SK-N-SH (cell line): ENCODE measurements around the gene GPR55. TPM values are rescaled to one million over a fixed set of nuclear protein-coding genes. Genes with fewer than 3 reads are reported as not detected.
"Not testable (repeated sequence)": the region's sequence is repeated elsewhere in the genome, so short reads cannot be mapped to it uniquely, and the experiment has no call there.

Experiments
- CTCF ChIA-PET: fragments of 300-600, 350-600 bp; formaldehyde crosslinking; extraction: SDS; loops from one replicate; lab custom pipeline; 2021; lab: Yijun Ruan, JAX
- POLR2A ChIA-PET: fragments of 350-600 bp; sonication (Branson Sonifier 250); formaldehyde crosslinking; extraction: SDS; loops from one replicate; lab custom pipeline; 2020; ENCODE audit warnings: antibody characterized with exemption, inconsistent platforms; lab: Yijun Ruan, JAX
- DNase-seq: peaks from one replicate; pipeline ENCODE4 v3.0.0; 2012
- H2AFZ ChIP-seq: fragments of 200-600 bp; sonication (generic); 2 replicates; pipeline ENCODE4 v1.8.1; 2016; ENCODE audit warnings: antibody characterized with exemption, mild to moderate bottlenecking, low read depth
- H3F3A ChIP-seq: fragments of 200-600 bp; sonication (generic); replicated peaks from 2 replicates; pipeline ENCODE3; 2016; ENCODE audit warnings: antibody characterized with exemption, mild to moderate bottlenecking; ENCODE audit not compliant: insufficient read depth
- H3K27ac ChIP-seq, 2 experiments: fragments of 200-500 bp in 1 of 2; fragments of 200-600 bp in 1 of 2; sonication (Bioruptor generic) in 1 of 2; sonication (generic), shearing (Covaris generic) in 1 of 2; 2 replicates each; pipeline versions ENCODE4 v1.5.1 to v1.6.1; 2014 to 2016; ENCODE audit warnings: low read depth in 2 of 2, inconsistent platforms in 1 of 2, low read length in 1 of 2, mild to moderate bottlenecking in 1 of 2, mixed read lengths in 1 of 2
- H3K27me3 ChIP-seq: fragments of 200-600 bp; sonication (generic), shearing (Covaris generic); 2 replicates; pipeline ENCODE4 v1.6.1; 2016; ENCODE audit warnings: mixed run types; ENCODE audit not compliant: insufficient read depth
- H3K36me3 ChIP-seq, 2 experiments: fragments of 200-500 bp in 1 of 2; fragments of 200-600 bp in 1 of 2; sonication (Bioruptor generic) in 1 of 2; sonication (generic) in 1 of 2; replicated peaks in 1 of 2; 2 replicates each; pipeline versions ENCODE3 to v1.5.1; 2014 to 2016; ENCODE audit warnings: low read length in 1 of 2, mild to moderate bottlenecking in 1 of 2; ENCODE audit not compliant: insufficient read depth in 2 of 2, control insufficient read depth in 1 of 2
- H3K4me1 ChIP-seq, 2 experiments: fragments of 200-500 bp in 1 of 2; fragments of 200-600 bp in 1 of 2; sonication (Bioruptor generic) in 1 of 2; sonication (generic), shearing (Covaris generic) in 1 of 2; 2 replicates each; pipeline versions ENCODE4 v1.5.1 to v1.6.1; 2014 to 2016; ENCODE audit warnings: low read depth in 1 of 2, low read length in 1 of 2, mixed run types in 1 of 2; ENCODE audit not compliant: insufficient read depth in 2 of 2, control insufficient read depth in 1 of 2
- H3K4me2 ChIP-seq: fragments of 200-600 bp; sonication (generic), shearing (Covaris generic); 2 replicates; pipeline ENCODE4 v1.6.1; 2017; ENCODE audit warnings: mixed run types
- H3K4me3 ChIP-seq, 2 experiments: fragments of 200-500 bp in 1 of 2; fragments of 200-600 bp in 1 of 2; sonication (Bioruptor generic) in 1 of 2; sonication (generic), shearing (Covaris generic) in 1 of 2; 2 replicates each; pipeline versions ENCODE4 v1.5.1 to v1.8.1; 2014 to 2016; ENCODE audit warnings: low read depth in 2 of 2, inconsistent platforms in 1 of 2, low read length in 1 of 2, mild to moderate bottlenecking in 1 of 2, mixed read lengths in 1 of 2, moderate library complexity in 1 of 2
- H3K79me2 ChIP-seq: fragments of 200-600 bp; sonication (generic); 2 replicates; pipeline ENCODE4 v1.8.1; 2017; ENCODE audit warnings: mild to moderate bottlenecking; ENCODE audit not compliant: insufficient read depth
- H3K9ac ChIP-seq: fragments of 200-600 bp; sonication (generic); 2 replicates; pipeline ENCODE4 v1.6.1; 2017; ENCODE audit warnings: mixed run types
- H3K9me2 ChIP-seq: fragments of 200-600 bp; sonication (generic); 2 replicates; pipeline ENCODE4 v1.6.1; 2017; ENCODE audit warnings: mixed run types
- H3K9me3 ChIP-seq: fragments of 200-600 bp; sonication (generic); 2 replicates; pipeline ENCODE4 v1.6.1; 2017; ENCODE audit warnings: mixed run types, mild to moderate bottlenecking, moderate library complexity
- H4K20me1 ChIP-seq: fragments of 200-600 bp; sonication (generic); 2 replicates; pipeline ENCODE4 v1.6.1; 2017; ENCODE audit warnings: mild to moderate bottlenecking, mixed run types; ENCODE audit not compliant: insufficient read depth
- CHD2 ChIP-seq: fragments of 150-350 bp; IDR thresholded peaks from 2 replicates; pipeline ENCODE4 v1.6.1; 2018; ENCODE audit warnings: low read length; ENCODE audit not compliant: partially characterized antibody
- FOSL2 ChIP-seq: IDR thresholded peaks from 2 replicates; pipeline ENCODE4 v1.4.0; 2012; ENCODE audit warnings: low read depth, mild to moderate bottlenecking, moderate library complexity, borderline replicate concordance
- FOXJ3 ChIP-seq: sonication (generic); formaldehyde crosslinking; IDR thresholded peaks from 2 replicates; pipeline ENCODE4 v1.5.1; 2020; ENCODE audit warnings: mild to moderate bottlenecking, missing genetic modification reagents
- GABPA ChIP-seq: IDR thresholded peaks from 2 replicates; pipeline ENCODE4 v1.4.0; 2012; ENCODE audit warnings: low read depth, mild to moderate bottlenecking
- JUND ChIP-seq: IDR thresholded peaks from 2 replicates; pipeline ENCODE4 v1.4.0; 2012
- MXI1 ChIP-seq: IDR thresholded peaks from 2 replicates; pipeline ENCODE4 v1.6.1; 2012; ENCODE audit warnings: mild to moderate bottlenecking, low read depth, low read length, improper control_type of control experiment
- NRF1 ChIP-seq: IDR thresholded peaks from 2 replicates; pipeline ENCODE4 v1.6.1; 2012; ENCODE audit warnings: low read depth, mild to moderate bottlenecking, low read length
- RAD21 ChIP-seq: IDR thresholded peaks from 2 replicates; pipeline ENCODE4 v1.6.1; 2012; ENCODE audit warnings: mild to moderate bottlenecking, low read length
- RCOR1 ChIP-seq: fragments of 150-350 bp; IDR thresholded peaks from 2 replicates; pipeline ENCODE4 v1.6.1; 2017; ENCODE audit warnings: antibody characterized with exemption, low read length
- RFX5 ChIP-seq: IDR thresholded peaks from 2 replicates; pipeline ENCODE4 v1.6.1; 2012; ENCODE audit warnings: mild to moderate bottlenecking, improper control_type of control experiment, low read length
- TAF1 ChIP-seq: IDR thresholded peaks from 2 replicates; pipeline ENCODE4 v1.6.1; 2012; ENCODE audit warnings: low read depth, mild to moderate bottlenecking, low read length, moderate library complexity, borderline replicate concordance
- TEAD4 ChIP-seq: IDR thresholded peaks from 2 replicates; pipeline ENCODE4 v1.4.0; 2012; ENCODE audit warnings: mild to moderate bottlenecking, borderline replicate concordance; ENCODE audit not compliant: insufficient read depth
- USF2 ChIP-seq: fragments of 150-350 bp; IDR thresholded peaks from 2 replicates; pipeline ENCODE4 v1.6.1; 2017; ENCODE audit warnings: antibody characterized with exemption, low read length, low read depth, borderline replicate concordance
- WGBS: methylation state at CpG from one replicate; pipeline ENCODE4 v1.1.6; 2017; ENCODE audit warnings: low lambda C conversion rate; 5-methylcytosine and 5-hydroxymethylcytosine counted together
- polyA plus RNA-seq, 3 experiments: library from polyadenylated mRNA; depleted of rRNA; stranded (reverse); fragments of >200 nt; gene quantifications; 2 replicates each; pipeline ENCODE4 v1.2.3, GENCODE V29; 2012
- TF ChIP-seq, protein P1 (sequence below): IDR thresholded peaks from 2 replicates; pipeline ENCODE4; 2012
- TF ChIP-seq, protein P2 (sequence below): fragments of 200-600 bp; sonication (generic); IDR thresholded peaks from 2 replicates; pipeline ENCODE4 v1.6.1; 2017; ENCODE audit warnings: antibody characterized with exemption, mild to moderate bottlenecking, moderate library complexity

Gene GPR55
- polyA plus RNA-seq, 1 of the 3 experiments (the other 2 are of a cell fraction): not detected

- ChIA-PET POLR2A (no interaction called here), CTCF (interaction anchor here (2.6 kb wide), 1 partner anchor 18 kb away, joined by 11 read pairs; no protein-coding TSS in a partner anchor)
- Histone ChIP-seq H3K4me2 (peak overlapping the region; percentile 20; the same call in 1 of the 2 replicates), H3K4me1 (no peaks in the 10 kb centered on the region), H3K27me3 (no peaks in the 10 kb centered on the region), H3K4me3 (no peak overlapping the region), H3K9me3 (no peaks in the 10 kb centered on the region), H3K79me2 (no peaks in the 10 kb centered on the region), H3K9ac (no peak overlapping the region), H3K27ac (no peak overlapping the region), H4K20me1 (no peaks in the 10 kb centered on the region), H3K9me2 (no peaks in the 10 kb centered on the region), H2AFZ (no peak overlapping the region), H3F3A (no peaks in the 10 kb centered on the region), H3K36me3 (no peaks in the 10 kb centered on the region)
- DNase-seq: no peak
- WGBS: 32% methylated on average over 2 of the region's 2 CpGs
- TF ChIP-seq RAD21 (no peak), CHD2 (no peak), GABPA (no peak), JUND (no peak), FOXJ3 (CRISPR knock-in tag) (no peak)
- TF ChIP-seq, all 33 proteins: peak for 0
Observed at GRCh38 chr2:230969659-230970015, 44.6 kb upstream of the GPR55 start.

DNA sequence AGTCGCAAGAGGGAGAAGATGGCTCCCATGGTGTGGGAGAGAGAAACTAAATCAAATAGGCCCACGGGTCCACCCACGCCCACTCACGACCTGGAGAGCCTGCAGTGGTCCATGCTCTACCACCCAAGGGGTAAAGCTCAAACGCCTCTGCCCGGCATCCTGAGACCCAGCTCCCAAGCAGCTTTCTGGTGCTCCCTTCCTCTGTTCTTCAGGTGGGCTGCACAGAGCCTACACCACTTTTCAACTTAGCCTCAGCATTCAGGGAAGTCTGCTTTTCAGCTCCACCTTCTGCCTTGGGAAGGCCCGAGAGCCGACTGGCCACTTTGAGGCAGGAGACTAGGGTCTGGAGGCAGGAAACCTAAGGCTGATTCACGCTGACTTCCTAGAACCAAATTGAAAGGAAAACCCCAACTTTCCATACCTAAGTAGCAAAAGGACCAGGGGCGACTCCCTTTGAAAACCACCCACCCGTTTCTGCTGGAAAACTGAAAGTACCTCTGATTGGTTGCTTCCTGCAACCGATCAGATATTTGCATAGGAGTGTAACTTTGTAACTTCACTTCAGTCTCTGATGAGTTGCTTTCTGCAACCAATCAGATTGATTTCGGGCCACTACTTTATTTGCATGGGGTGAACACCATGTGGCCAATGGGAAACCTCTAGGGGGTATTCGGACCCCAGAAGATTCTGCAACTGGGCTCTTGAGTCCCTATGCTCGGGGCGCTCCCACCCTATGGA is 44.0 kb upstream of the GPR55 start:
- Histone ChIP-seq H3K9me2 (no peaks in the 10 kb centered on the region), H3F3A (no peaks in the 10 kb centered on the region), H4K20me1 (no peaks in the 10 kb centered on the region), H3K9ac (no peak overlapping the region), H3K27ac (no peak overlapping the region), H3K4me1 (no peaks in the 10 kb centered on the region), H3K4me2 (peak overlapping the region; percentile 20; the same call in 1 of the 2 replicates), H2AFZ (no peak overlapping the region), H3K4me3 (no peak overlapping the region), H3K79me2 (no peaks in the 10 kb centered on the region), H3K36me3 (no peaks in the 10 kb centered on the region), H3K27me3 (no peaks in the 10 kb centered on the region), H3K9me3 (no peaks in the 10 kb centered on the region)
- WGBS: 85% methylated on average over 11 of the region's 16 CpGs
- ChIA-PET CTCF (interaction anchor here (1.5 to 2.6 kb wide), 2 partner anchors 18 to 145 kb away, joined by 4 to 11 read pairs; no protein-coding TSS in a partner anchor), POLR2A (no interaction called here)
- no peak for DNase-seq
- TF ChIP-seq NRF1 (no peak), TAF1 (no peak), TEAD4 (no peak), USF2 (no peak), JUND (no peak), RCOR1 (no peak), MXI1 (no peak), GABPA (no peak), RFX5 (no peak), FOSL2 (no peak)
- TF ChIP-seq, protein P1, sequence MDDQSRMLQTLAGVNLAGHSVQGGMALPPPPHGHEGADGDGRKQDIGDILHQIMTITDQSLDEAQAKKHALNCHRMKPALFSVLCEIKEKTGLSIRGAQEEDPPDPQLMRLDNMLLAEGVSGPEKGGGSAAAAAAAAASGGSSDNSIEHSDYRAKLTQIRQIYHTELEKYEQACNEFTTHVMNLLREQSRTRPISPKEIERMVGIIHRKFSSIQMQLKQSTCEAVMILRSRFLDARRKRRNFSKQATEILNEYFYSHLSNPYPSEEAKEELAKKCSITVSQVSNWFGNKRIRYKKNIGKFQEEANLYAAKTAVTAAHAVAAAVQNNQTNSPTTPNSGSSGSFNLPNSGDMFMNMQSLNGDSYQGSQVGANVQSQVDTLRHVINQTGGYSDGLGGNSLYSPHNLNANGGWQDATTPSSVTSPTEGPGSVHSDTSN: no peak
- TF ChIP-seq, protein P2, sequence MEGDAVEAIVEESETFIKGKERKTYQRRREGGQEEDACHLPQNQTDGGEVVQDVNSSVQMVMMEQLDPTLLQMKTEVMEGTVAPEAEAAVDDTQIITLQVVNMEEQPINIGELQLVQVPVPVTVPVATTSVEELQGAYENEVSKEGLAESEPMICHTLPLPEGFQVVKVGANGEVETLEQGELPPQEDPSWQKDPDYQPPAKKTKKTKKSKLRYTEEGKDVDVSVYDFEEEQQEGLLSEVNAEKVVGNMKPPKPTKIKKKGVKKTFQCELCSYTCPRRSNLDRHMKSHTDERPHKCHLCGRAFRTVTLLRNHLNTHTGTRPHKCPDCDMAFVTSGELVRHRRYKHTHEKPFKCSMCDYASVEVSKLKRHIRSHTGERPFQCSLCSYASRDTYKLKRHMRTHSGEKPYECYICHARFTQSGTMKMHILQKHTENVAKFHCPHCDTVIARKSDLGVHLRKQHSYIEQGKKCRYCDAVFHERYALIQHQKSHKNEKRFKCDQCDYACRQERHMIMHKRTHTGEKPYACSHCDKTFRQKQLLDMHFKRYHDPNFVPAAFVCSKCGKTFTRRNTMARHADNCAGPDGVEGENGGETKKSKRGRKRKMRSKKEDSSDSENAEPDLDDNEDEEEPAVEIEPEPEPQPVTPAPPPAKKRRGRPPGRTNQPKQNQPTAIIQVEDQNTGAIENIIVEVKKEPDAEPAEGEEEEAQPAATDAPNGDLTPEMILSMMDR: no peak

GRCh38 chr2:230968314-230968713 is 43.3 kb upstream of the GPR55 start:
- H3K79me2 ChIP-seq, H3K27me3 ChIP-seq, H2AFZ ChIP-seq, H3K4me3 ChIP-seq, DNase-seq, H3K4me1 ChIP-seq, H3K9me3 ChIP-seq, POLR2A ChIA-PET, H3F3A ChIP-seq, H3K4me2 ChIP-seq, H4K20me1 ChIP-seq, H3K9me2 ChIP-seq, H3K36me3 ChIP-seq, H3K27ac ChIP-seq, H3K9ac ChIP-seq: not testable (repeated sequence)
- 63% methylated on average over 5 of the region's 6 CpGs for WGBS
- CTCF ChIA-PET: interaction anchor here (1.5 to 1.9 kb wide), 2 partner anchors 19 to 144 kb away, joined by 4 to 8 read pairs; no protein-coding TSS in a partner anchor
